Daoy (cell line): ENCODE results near the gene SETMAR. TPM values are rescaled to one million over a fixed set of nuclear protein-coding genes. Genes with fewer than 3 reads are reported as not detected.
A peak's percentile ranks its signal among the peaks of the same experiment; 100 is the strongest.
"Not testable (repeated sequence)": the region's sequence is repeated elsewhere in the genome, so short reads cannot be mapped to it uniquely, and the experiment has no call there.

ENCODE experiments used
- DNase-seq: peaks from one replicate; pipeline ENCODE4 v3.0.0-alpha.2; 2015; ENCODE audit warnings: low read depth
- total RNA-seq: library from RNA; depleted of rRNA; stranded (reverse); fragments of >200 nt; shearing (Covaris generic); gene quantifications from 2 replicates; pipeline ENCODE4 v1.2.3, GENCODE V29; 2014; rRNA removed

SETMAR gene
- total RNA-seq, result 17.9 and 21.3 TPM in 2 replicates

DNA sequence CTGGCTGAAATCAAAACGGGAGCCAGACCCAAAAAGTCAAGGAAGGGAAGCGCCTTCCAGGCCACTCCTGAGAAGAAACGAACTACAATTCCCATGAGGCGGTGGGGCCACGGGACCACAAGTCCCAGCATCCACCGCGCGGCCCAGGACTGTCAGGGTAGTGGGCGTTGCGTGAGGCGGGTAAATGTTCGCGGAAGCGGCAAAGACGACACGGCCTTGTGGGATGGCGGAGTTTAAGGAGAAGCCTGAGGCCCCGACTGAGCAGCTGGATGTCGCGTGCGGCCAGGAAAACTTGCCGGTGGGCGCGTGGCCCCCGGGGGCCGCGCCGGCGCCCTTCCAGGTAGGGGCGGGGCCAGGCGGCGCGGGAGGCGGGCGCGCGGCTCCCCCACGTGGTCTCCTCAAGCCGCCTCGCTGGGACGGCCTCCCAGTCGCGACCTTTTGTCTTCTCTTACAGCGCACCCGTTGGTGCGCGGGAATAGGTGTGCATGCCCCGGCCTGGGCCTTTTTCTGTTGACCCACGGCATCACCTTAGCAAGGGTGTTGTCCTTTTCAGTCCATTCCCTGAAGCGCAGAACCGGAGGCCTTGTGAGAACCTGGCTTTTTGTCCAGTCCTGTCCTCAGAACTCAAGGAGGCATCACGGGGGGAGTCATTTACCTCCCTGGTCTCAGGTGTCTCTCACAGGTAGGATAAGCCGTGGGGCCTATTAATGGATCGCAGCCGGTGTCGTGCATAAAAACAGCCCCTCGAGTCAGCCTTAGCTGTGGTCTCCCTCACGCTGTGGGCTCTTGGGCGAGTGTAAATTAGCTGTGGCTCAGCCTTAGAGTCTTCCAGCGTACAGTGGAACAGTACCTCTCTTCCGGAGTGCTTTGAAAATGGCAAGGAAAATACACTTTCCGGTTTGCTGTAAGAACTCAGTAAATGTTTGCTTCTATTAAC is at the start of gene SETMAR:
Gene SETMAR (plus strand): TSS at position 183 of the 937 bp plus-strand sequence. CDS start 2 bp downstream, at position 185.
- DNase-seq, result peak; percentile 88

DNA sequence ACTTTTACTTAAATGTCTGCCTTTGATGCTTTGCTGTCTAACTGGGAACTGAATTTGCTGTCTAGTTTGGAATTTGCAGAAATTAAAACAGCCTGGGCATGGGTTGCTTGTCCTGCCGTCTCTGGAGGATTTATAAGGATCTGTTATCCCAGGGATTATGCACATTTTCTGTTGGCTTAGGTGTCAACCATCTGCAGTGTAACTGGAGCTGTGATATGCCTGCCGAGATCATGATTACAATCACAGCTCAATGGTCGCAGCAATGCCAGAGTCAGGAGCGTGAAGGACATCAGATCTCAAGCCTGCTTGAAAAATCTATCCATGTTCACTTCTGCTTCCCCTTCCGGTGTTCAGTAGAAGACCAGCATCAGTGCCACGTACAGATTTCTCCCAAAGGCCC is 41.8 kb upstream of the SETMAR start:
- DNase-seq, result no peak

DNA sequence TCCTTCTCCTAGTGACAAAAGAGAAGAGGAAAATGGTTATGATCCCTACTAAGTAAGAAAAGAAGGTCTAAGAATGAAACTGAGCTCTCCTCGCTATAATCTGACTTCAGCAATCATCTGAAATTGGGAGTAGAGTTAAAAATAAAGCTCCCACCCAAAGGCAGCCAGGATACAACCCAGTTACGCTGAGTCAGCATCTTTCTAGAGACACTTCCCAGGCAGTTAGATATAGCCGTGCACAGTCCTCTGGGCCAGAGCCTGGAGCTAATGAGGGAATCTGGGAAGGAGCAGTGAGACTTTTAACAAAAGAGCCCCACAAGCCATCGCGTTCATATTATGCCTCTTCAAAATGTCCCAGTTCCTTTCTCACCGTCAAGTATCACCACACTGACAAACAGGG is 39.1 kb upstream of the SETMAR start:
- no peak for DNase-seq

DNA sequence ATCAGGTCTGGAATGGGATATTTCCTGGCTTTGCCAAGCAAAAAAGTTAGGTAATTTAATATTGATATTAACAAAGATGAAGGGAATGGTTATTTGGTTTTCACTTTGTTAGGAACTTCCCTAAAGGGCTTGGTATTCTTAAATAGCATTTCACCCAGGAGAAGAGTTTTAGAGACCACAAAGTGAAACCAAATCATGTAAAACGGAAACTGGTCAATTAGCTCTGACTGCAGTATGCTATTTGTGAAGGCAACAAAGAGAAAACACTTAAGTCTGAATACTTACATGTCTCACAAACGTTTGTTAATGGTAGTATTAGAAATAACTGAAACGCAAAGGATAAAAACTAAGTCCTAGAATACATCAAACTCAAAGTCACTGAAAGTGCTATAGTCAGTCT is 32.4 kb upstream of the SETMAR start:
- DNase-seq, result no peak

DNA sequence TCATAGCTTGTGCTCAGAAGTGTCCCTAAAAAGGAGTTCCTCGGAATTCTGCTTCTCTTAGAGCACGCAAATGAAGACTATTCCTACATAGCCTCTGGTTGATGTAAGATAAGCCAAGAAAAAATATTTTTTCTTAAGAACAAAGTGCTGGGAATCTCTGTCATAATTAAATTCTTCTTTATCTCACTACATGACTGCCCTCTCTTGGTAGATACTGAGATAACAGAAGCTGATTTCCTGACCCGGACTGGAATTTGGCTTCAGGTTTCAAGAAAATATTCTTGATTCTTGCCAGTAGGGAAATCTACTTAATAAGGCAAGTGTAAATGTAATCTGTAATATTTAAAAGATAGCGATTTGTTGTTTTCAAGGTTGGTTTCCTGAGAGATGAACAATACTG is 31.3 kb upstream of the SETMAR start:
- DNase-seq, result no peak

DNA sequence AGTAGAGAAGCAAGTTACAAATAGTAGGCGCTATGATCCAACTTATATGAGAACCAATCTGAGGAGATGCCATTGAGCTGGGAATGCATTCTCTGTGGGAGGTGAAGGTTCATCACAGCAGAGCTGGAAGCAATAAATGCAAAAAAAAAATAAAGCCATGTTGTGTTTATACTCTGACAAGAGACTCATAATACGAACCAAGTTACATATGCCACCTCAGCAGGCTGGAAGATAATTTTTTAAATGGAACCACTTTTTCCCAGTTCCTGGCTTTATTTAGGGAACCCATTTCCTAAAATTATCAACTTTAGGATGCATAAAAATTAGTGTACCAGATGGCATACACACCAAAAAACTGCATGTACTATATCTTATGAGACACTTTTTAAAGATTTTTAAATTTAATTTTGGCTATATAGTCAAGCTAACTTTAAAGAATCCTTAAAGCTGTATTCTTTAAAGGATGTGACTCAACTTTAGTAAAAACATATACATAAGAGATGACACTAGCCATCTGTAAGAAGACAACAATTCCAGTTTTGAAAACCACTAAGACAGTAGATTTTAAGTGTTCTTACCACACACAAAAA is 23.6 kb upstream of the SETMAR start:
- DNase-seq, result no peak

DNA sequence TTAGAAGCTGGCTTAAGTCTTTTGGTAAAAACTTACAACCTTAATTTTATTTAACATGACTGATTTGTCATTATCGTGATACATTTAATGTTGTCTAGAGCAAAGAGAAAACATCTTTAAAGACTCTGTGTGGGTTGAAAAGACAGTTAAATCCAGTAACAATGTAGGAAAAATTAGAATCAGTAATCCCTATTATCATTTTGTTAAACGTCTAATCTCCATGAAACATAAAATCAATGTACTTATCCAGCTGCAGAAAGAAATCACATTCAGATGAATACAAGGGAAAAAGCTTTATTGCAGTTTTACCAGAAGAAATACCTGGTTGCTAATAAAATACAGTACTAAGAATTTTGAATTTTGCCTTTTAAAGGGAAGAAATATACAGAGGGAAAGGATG is 21.2 kb upstream of the SETMAR start:
- no peak for DNase-seq

DNA sequence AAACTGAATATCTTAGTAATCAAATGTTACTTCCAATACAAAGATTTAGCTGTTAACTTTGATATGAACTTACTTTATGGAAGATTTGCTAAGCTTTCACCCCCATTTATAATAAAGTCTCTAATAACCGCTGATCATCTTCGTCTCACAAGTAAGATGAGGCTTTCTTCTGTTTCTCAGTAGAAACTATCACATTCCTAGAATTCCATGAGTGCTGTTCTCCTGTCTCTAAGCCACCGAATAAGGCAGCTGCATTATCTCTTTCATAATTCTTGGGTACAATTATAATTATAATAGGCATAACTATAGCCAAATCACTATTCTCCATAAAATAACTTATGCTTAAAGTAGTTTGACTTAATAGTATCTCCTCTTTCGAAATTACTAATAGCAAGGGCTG is 18.3 kb upstream of the SETMAR start:
- DNase-seq, result no peak

DNA sequence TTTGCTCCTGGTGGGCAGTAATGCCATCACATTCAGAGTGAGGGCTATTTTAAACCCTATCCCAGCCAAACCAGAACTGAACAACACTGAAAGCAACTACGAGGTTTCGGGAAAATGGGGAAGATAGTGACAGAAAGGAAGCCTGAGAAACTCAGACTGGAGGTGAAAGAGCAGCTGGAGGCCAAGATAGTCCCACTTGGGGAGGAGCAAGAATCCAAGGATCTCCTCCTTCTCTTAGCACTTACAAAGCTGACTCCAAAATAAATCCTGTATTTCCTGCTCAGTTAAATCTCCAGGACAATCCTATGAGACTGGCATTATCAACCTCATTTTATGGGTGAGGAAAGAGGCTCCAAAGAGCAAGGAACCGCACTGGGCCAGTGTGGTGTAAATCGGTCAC is 14.1 kb upstream of the SETMAR start:
- no peak for DNase-seq

DNA sequence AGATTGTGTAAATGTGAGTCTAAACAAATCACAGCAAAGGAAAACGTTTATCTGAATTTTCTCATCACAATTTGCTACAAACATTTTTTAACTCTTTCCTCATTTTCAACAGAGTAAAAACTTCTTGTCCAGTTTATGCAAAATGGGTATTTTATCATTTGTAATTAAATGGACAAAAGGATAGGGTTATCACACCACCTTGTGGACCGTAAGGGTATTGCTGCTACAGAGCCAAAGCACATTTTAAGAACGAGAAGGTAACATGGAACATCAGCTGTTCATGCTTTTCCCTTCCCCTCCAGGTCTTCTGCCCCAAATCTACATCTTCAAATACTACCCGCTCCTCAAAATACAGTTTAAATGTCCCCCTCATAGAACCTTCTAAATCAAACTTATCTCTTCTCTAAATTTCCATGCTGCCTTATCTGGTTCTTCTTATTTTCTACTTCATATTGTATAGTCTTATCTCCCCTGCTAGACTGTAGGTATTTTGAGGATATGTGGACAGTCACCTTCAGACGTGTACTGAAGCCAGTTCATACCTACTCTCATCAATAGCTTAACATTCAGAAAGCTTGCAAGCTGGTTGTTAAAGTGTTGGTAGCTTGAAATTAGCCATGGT is 12.8 kb upstream of the SETMAR start:
- peak; percentile 24 for DNase-seq

DNA sequence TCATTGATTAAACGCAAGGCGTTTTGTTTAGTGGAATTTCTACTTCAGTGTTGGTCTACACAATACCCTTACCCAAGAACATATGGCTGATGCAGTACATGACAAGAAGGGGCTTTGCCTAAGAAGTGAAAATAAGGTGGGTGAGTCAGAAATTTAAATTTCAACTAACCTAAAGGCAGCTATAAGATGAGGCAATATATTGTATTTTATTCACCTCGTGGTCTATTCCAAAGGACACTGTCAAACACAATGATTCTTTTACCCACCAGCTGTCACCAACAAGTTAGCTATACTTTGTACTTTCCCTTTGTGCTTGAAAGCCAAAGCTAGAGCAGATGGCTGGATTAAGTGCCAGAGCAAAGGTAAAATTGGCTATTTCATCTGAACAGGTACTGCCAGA is 10.9 kb upstream of the SETMAR start:
- no peak for DNase-seq

DNA sequence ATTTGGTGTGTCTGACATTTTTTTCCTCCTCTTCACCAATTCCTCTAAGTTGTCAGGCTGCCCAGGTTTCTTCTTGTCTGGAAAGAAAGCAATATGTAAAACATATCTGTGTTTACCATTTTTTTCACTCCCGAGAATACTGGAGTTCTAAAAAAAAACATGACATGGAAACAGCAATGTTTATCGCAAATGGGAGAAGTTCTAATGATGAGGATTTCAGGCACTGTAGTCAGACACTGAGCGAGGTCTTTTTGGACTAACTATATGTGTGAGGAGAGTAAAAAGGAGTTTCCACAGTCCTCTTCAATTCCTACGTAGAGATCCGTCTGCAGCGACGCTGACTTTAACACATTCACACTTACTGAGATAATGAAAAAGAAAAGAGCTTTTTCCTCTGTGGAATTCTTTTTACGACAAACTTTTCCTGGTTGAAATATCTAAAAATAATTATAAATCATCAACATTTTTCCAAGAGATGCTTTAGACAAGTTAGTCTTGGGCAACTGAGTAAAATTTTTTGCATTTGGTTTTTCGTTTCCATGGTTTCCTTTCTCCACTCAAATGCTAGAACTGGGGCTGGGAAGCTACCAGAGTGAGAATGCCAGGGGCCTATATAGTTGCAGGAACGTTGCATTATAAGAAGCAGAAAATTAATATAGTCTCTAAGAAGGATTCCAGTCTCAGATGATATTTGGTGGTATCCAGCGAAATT is 8.4 kb upstream of the SETMAR start:
- DNase-seq, result no peak

DNA sequence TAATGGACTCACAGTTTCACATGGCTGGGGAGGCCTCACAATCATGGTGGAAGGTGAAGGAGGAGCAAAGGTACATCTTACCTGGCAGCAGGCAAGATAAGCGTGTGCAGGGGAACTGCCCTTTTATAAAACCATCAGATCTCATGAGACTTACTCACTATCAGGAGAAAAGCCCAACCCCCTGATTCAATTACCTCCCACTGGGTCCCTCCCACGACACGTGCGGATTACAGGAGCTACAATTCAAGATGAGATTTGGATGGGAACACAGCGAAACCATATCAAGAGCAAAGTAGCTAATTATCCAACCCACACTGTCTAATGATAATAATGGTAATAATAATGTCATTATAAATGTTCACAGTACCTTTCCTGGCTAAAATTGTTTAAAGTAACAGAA is 6.7 kb upstream of the SETMAR start:
- DNase-seq, result not testable (repeated sequence)

DNA sequence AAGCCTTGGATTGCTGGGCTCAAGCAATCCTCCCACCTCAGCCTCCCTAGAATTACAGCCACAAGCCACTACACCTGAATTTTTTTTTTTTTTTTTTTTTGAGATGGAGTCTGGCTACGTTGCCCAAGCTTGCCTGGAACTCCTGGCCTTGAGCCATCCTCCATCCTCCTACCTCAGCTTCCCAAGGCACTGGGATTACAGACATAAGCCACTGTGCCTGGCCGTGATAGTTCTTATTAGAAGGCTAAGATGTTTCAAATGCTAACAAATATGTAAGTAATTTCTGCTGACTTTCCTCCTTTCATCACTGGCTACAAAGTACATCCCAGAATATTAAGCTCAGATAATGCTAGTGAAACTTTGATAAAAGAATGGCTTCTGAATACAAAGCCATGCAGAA is 5.7 kb upstream of the SETMAR start:
- DNase-seq, result no peak

DNA sequence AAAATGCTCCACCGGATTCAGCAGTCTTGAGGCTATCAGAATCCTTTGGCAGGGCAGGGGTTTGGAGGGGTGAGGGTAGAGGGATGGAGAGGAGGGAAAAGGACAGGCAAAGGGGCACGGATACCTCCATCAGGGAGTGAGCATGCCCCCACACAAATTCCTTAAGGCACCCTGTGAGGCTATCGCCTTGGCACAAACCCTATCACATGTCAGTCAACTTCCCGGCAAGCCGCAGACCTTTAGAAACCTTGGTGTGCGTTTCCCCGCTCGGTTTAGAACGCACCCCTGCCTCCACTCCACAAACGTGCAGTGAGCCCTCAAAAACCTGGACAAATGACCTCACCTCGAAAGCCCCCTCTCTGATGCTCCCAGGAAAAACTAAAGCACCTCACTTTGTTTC is 422 bp upstream of the SETMAR start:
- DNase-seq, result no peak

DNA sequence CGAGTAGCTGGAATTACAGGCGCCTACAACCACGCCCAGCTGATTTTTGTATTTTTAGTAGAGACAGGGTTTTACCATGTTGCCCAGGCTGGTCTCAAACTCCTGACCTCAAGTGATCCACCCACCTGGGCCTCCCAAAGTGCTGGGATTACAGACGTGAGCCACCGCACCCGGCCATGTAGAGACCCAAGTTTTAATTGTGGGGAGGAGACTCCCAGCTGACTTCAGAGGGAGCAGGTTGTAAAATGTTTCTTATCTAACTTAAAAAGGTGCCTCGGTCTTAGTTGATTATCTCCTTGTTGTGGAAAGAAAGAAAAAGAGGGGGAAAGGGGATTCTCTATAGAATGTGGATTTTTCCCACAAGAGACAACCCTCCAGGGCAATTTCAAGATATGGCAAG is 2.0 kb downstream of the SETMAR start:
- not testable (repeated sequence) for DNase-seq

DNA sequence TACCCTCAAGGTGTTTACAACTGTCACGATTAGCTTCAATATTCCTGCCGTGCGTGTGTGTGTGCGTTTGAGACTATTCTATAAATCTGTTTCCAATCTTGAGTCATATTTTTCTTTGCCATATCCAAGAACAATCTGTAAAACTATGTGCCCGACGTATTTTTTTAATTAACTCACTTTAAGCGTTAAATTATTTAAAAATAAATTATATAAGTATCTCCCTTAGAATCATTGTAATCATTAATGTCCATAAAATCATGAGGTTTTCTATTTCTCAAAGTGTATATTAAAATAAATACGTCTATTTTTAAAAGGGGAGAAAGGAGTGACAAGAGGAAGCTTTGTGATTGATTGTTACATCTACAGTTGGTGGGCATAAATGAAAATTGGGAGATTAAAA is 2.9 kb downstream of the SETMAR start:
- no peak for DNase-seq

DNA sequence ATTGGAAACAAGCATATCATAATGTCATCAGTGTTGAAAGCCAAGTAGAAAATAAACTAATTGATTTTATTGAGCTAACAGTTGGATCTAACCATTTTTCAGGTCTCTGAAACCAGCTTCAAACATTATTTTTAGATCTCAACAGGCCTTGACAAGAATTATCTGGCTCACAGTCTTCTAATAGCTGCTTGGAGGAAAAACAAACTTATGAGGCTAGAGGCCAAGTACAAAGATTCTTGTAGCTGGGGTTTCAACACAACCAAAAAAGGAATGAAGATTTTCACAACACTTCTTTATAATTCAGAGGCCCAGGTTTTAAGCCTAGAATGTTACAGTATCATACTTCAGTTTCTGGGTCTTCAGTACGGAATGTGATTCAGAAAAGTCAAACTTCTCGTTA is 3.7 kb downstream of the SETMAR start:
- no peak for DNase-seq

DNA sequence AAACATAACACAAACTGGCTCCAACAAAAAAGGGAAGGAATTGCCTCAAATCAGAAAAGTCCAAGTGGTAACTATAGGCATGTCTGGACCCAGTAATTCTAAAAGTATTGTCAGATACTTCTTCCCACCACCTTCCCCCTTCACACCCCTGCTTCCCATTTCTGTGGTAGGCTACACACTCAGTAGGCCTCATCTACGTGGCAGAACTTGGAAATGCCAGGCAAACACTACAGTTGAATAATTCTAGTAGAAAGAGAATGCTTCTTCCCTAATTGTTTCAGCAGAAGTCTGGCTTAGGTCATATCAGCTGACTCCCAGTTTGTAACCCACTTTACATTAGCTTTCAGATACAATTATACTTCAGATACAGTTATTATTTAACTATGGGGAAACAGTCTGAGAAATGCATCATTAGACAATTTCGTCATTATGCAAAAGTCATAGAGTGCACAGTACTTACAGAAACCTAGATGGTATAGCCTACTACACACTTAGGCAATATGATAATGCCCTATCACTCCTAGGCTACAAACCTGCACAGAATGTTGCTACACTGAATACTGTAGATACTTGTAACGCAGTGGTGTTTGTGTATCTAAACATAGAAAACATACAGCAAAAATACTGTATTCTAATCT is 6.4 kb downstream of the SETMAR start:
- DNase-seq, result no peak

DNA sequence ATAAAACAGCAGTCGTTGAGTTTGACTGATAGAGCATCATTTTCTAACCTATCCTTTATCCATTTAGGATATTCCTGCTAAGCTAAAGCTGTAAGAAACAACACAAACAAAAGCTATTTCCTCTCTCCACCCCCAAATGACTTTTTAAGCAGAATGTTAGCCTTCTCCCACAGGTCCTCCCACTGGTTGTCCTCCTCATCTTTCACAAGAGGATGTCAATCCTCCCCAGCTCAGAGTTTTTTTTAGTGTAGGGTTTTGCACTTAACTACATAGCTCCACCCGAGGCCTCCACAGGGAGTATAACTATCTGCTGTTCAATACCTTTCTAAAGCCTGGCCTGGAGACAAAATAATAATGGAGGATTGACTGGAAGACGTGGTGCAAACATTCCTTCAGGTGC is 7.8 kb downstream of the SETMAR start:
- no peak for DNase-seq

DNA sequence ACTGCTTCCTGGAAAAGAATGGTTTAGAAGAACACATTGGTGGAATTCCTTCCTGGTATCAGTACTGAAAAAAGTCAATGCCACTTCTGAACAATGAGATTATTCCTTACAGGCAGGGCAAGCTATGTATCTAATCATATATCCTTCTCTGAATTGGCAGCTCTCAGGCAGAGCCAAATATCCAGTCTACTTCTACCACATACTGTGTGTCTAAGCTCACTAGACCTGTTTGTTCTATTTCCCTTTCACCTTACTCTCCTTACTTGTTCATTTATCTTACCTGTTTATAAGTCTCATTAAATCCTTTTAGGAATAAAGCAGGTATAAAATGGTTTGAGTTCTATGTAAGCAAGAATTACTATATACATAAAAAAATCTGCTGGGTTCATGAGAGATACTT is 8.3 kb downstream of the SETMAR start:
- DNase-seq, result no peak
